DND-41 (cell line): ENCODE data around the gene IL17REL.

Source experiments
- CTCF ChIP-seq: IDR thresholded peaks from 2 replicates; pipeline ENCODE4 v1.5.1; 2012; ENCODE audit warnings: borderline replicate concordance, low read length, moderate library complexity, mild to moderate bottlenecking; ENCODE audit not compliant: poor library complexity, severe bottlenecking; ENCODE audit errors: extremely low read depth
- EZH2 ChIP-seq: IDR thresholded peaks from 3 replicates; pipeline ENCODE4 v1.6.1; 2012; ENCODE audit warnings: borderline replicate concordance, low read depth, mild to moderate bottlenecking, moderate library complexity, low read length, inconsistent platforms; ENCODE audit not compliant: severe bottlenecking

GRCh38 chr22:50061824-50062355 lies 49.3 kb upstream of the IL17REL start:
- no peak for TF ChIP-seq CTCF
- no peak for TF ChIP-seq EZH2
